Measurements from ENCODE around the gene MCOLN1.

DNA sequence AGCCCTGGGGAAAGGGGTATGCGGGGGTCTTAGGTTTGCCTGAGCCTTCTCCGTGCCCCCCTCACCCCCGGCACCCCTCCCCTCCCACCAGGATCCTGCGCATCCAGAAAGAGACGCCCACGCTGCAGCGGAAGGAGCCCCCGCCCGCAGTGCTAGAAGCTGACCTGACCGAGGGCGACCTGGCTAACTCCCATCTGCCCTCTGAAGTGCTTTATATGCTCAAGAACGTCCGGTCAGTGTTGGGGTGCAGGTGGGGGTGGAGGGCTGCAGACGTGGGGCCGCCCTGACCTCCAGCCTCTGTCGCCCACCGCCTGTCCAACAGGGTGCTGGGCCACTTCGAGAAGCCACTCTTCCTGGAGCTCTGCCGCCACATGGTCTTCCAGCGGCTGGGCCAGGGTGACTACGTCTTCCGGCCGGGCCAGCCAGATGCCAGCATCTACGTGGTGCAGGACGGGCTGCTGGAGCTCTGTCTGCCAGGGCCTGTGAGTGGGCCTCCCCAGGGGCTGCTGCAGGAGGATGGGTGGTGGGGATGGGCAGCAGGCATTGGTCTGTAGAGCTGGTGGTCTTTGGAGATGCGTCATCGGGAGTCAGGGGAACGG, 17.5 kb downstream of the MCOLN1 start:
- TF ChIP-seq TCF12 (IDR thresholded peaks at IDR 0.05; ENCODE audit: low read depth) (no peak), RAD21 (IDR thresholded peaks at IDR 0.05; ENCODE audit: low read depth) (no peak), NFIC (IDR thresholded peaks at IDR 0.05) (no peak), YY1 (IDR thresholded peaks at IDR 0.05; ENCODE audit: low read depth) (no peak), CREB1 (IDR thresholded peaks at IDR 0.05; ENCODE audit: low read depth) (no peak)
- TF ChIP-seq, protein P1, sequence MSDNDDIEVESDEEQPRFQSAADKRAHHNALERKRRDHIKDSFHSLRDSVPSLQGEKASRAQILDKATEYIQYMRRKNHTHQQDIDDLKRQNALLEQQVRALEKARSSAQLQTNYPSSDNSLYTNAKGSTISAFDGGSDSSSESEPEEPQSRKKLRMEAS (IDR thresholded peaks at IDR 0.05) = no peak
